ENCODE data around the gene TMPRSS5. TPM values are rescaled to one million over a fixed set of nuclear protein-coding genes. Genes with fewer than 3 reads are reported as not detected.
"Not testable (repeated sequence)": the region's sequence is repeated elsewhere in the genome, so short reads cannot be mapped to it uniquely, and the experiment has no call there.

The TMPRSS5 gene
- total and polyA plus RNA-seq, 10 donors: 0.42 to 1.7 (median 0.71) TPM

DNA sequence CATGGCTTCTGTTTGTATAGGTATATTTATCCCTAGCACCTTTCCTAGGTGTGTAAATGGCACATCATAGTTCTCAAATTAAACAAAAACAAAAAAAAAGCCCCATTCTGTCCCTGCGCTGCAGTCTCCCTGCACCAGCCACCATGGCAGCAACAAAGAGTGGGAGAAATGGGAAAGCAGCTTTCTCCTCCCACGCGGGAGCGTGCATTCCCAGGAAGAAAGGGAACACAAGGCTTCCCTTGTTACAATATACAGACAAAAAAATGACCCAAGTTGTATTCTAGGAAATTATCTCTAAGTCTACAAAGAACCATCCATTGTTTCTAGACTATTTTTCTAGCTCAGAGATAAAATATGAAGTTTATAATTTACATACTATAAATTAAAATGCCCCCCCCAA, 16.1 kb upstream of the TMPRSS5 start:
- no peaks in the 10 kb centered on the region for H3K27me3 ChIP-seq (replicated peaks in 1 of 7)
- 92 to 100% (median 96%) methylated on average over 4 of the region's 4 CpGs for WGBS, 5 donors
- H3K27ac ChIP-seq: no peak overlapping the region
- peaks cover 0 to 6% (median 0%) of the 10 kb centered on the region in 8 donors for H3K9me3 ChIP-seq
- DNase-seq: no peak
- no peaks in the 10 kb centered on the region for H3K4me1 ChIP-seq
- H3K4me3 ChIP-seq: no peak overlapping the region
- peaks cover 0 to 15% (median 0%) of the 10 kb centered on the region in 6 donors for H3K36me3 ChIP-seq
- intact Hi-C loops (cut with DNase I; ENCODE audit: low total_unique reads): no loop called here
- TF ChIP-seq POLR2AphosphoS5 (IDR thresholded peaks at IDR 0.05): no peak
- TF ChIP-seq, protein P1, sequence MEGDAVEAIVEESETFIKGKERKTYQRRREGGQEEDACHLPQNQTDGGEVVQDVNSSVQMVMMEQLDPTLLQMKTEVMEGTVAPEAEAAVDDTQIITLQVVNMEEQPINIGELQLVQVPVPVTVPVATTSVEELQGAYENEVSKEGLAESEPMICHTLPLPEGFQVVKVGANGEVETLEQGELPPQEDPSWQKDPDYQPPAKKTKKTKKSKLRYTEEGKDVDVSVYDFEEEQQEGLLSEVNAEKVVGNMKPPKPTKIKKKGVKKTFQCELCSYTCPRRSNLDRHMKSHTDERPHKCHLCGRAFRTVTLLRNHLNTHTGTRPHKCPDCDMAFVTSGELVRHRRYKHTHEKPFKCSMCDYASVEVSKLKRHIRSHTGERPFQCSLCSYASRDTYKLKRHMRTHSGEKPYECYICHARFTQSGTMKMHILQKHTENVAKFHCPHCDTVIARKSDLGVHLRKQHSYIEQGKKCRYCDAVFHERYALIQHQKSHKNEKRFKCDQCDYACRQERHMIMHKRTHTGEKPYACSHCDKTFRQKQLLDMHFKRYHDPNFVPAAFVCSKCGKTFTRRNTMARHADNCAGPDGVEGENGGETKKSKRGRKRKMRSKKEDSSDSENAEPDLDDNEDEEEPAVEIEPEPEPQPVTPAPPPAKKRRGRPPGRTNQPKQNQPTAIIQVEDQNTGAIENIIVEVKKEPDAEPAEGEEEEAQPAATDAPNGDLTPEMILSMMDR (IDR thresholded peaks at IDR 0.05 in 8 of 11, conservative IDR thresholded peaks at IDR 0.05 in 3 of 11): no peak
- TF ChIP-seq POLR2A (IDR thresholded peaks at IDR 0.05): no peak

DNA sequence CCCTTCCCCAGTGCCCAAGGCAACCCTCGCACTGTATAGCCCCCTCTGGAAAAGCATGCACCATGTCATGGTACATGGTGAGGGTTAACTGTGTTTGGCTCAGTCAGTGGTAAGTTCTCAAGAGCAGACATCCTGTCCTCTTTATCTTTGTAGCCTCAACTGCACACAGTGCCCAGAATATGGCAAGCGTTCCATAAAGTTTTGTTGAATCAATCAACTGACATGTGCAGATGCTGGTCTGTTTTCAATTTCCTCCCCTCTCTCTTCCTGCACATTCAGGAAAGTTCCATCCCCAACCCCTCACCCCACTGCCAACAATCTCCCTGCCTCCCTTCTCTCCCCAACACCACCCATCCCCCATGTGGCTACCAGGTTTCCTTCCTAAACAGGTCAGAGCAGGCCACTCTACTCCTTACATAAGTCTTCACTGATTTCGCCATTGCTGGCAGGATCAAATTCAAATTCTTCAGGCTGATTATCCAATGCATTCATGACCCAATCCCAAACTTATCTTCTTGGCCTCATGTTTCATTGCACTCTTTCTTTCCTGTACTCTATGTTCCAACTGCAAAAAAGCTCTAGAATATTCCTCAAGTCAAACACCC, 15.5 kb upstream of the TMPRSS5 start:
- no peak overlapping the region for H3K4me3 ChIP-seq
- WGBS, 5 donors: 92 to 95% (median 93%) methylated on average over 3 of the region's 3 CpGs
- no peaks in the 10 kb centered on the region for H3K27me3 ChIP-seq (replicated peaks in 1 of 7)
- peaks cover 0 to 18% (median 0%) of the 10 kb centered on the region in 6 donors for H3K36me3 ChIP-seq
- intact Hi-C loops (cut with DNase I; ENCODE audit: low total_unique reads): no loop called here
- no peak for DNase-seq
- no peaks in the 10 kb centered on the region for H3K4me1 ChIP-seq
- peaks cover 0 to 10% (median 0%) of the 10 kb centered on the region in 8 donors for H3K9me3 ChIP-seq
- H3K27ac ChIP-seq: no peak overlapping the region
- TF ChIP-seq POLR2A (IDR thresholded peaks at IDR 0.05): no peak
- TF ChIP-seq, protein P1 (IDR thresholded peaks at IDR 0.05 in 8 of 11, conservative IDR thresholded peaks at IDR 0.05 in 3 of 11): no peak
- TF ChIP-seq POLR2AphosphoS5 (IDR thresholded peaks at IDR 0.05): no peak

DNA sequence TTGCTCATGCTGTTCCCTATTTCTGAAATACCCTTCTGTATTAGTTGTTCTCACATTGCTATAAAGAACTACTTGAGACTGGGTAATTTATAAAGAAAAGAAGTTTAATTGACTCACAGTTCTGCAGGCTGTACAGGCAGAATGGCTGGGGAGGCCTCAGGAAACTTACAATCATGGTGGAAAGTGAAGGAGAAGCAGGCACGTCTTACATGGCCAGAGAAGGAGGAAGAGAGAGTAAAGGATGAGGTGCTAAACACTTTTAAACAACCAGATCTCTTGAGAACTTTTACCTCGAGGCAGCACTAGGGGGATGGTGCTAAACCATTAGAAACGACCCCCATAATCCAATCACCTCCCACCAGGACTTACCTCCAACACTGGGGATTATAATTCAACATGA, 14.4 kb upstream of the TMPRSS5 start:
- H3K9me3 ChIP-seq; H3K4me3 ChIP-seq; DNase-seq; H3K27me3 ChIP-seq (replicated peaks in 1 of 7); H3K4me1 ChIP-seq; intact Hi-C loops (cut with DNase I; ENCODE audit: low total_unique reads); H3K27ac ChIP-seq: not testable (repeated sequence)
- H3K36me3 ChIP-seq: peaks cover 0 to 28% (median 0%) of the 10 kb centered on the region in 6 donors
- WGBS, 5 donors: 54 to 88% (median 63%) methylated on average over 3 of the region's 3 CpGs

GRCh38 chr11:113715882-113716625, 9.9 kb upstream of the TMPRSS5 start:
- 89 to 98% (median 96%) methylated on average over 2 of the region's 2 CpGs for WGBS, 5 donors
- Histone ChIP-seq H3K27ac (no peak overlapping the region), H3K27me3 (replicated peaks in 1 of 7) (no peaks in the 10 kb centered on the region), H3K9me3 (peaks cover 0 to 19% (median 10%) of the 10 kb centered on the region in 8 donors), H3K4me1 (no peaks in the 10 kb centered on the region), H3K36me3 (peaks cover 0 to 39% (median 0%) of the 10 kb centered on the region in 6 donors), H3K4me3 (no peak overlapping the region)
- DNase-seq: no peak
- TF ChIP-seq POLR2AphosphoS5 (IDR thresholded peaks at IDR 0.05): no peak
- TF ChIP-seq POLR2A (IDR thresholded peaks at IDR 0.05): no peak
- TF ChIP-seq, protein P1 (IDR thresholded peaks at IDR 0.05 in 8 of 11, conservative IDR thresholded peaks at IDR 0.05 in 3 of 11): no peak
- intact Hi-C loops (cut with DNase I; ENCODE audit: low total_unique reads): no loop called here

All from spleen (tissue), 11 donors.